Anterior cingulate cortex (tissue), 58 donors: ENCODE measurements around the gene PEAK1.
A peak's percentile ranks its signal among the peaks of the same experiment; 100 is the strongest.

Source experiments
- DNase-seq, 58 donors: peaks; one replicate each; lab custom pipeline; 2025; lab: John Stamatoyannopoulos, UW

The PEAK1 gene

DNA sequence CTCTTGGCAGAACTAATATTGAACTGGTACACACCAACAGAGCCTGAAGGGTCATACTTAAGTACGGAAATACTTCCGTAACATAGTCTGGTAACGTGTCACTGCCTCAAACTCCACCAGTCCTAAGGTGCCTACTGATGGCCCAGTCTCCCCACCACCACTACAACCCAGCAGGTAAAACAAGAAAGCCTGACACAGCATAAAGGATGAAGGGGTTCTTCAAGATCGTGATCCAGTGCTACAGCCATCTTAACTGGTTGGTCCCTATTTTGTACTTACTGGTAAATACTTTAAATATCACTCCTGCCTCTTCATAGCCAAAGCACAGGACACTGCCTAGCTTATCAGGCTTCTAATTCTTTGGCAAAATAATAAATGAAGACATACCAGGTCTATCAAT lies 46.5 kb downstream of the PEAK1 start:
- no peak for DNase-seq

GRCh38 chr15:77371850-77372563 lies 47.9 kb downstream of the PEAK1 start:
- no peak for DNase-seq

GRCh38 chr15:77370580-77370979 lies 49.3 kb downstream of the PEAK1 start:
- DNase-seq = no peak

- no peak for DNase-seq
These were observed 50.7 kb downstream of the PEAK1 start for GRCh38 chr15:77369168-77369567.

- no peak for DNase-seq
These were observed 52.3 kb downstream of the PEAK1 start for GRCh38 chr15:77367631-77368030.

DNA sequence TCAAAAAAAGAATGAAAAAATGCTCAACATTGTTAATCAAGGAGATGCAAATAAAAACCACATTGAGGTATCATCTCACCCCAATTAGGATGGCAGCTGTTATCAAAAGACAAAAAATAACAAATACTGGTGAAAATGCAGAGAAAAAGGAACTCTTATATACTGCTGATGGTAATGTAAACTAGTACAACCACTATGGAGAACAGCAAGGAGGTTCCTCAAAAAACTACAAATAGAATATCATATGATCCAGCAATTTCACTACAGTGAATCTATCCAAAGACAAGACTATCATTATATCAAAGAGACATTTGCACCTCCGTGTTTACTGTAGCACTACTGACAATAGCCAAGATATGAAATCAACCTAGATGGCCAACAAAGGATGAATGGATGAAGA lies 58.4 kb downstream of the PEAK1 start:
- DNase-seq = no peak

DNA sequence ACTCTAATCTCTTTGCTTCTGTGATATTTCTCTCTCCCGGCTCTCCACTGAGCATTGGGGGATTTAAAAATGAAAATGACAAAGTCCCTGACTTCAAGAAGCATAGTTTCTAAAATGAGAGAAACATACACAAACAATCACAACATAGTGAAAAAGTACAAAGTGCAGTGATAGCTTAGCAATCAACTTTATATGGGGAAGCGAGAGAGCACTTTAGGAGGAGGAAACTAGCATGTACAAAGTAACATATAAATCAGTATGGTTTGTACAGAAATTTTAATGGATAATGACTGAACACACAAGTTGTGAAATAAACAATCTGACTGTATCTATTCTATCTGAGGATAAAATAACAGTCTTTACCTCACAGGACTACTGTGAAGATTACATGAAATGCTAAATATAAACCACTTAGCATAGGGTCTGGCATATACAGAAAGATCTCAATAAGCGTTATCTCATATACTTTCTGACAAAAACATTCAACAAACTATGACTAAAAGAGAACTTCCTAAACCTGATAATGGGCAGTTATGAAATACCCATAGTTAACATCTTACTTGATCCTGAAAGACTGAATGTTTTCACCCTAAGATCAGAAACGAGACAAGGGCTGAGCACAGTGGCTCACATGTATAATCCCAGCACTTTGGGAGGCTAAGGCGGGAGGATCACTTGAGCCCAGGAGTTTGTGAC lies 61.2 kb downstream of the PEAK1 start:
- DNase-seq = no peak

DNA sequence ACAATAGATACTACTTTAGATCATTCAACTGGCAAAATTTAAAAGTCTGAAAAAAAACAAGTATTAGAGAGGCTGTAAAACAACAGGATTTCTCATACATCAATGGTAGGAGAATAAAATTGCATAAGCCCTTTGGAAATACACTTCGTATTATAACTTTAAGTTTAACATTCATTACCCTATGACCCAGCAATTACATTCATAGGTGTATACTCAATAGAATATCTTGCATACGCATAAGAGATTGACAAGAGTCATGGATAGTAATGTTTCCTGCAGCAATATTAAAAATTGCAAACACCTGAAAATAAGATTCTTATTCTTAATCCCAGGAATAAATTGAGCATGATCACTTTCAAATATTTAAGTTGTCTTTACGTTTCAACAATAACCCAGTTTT lies 63.6 kb downstream of the PEAK1 start:
- no peak for DNase-seq

DNA sequence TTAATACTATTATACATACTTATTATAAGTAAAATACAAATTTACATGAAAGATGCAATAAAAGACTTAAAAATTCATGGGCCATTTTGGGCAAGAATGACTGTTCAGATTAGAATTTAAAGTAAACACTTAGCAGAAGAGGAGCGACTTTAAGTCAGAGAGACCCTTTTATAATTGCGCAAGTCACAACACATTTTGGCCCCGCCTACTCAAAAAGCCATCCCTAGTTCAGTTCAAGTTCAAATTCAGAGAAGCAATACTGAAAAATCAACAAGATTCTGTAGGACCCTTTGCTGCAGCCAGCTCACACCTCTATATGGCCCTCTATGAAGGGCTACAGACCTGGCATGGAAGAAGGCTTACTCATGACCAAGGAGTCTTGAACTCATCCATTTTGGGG lies 64.6 kb downstream of the PEAK1 start:
- DNase-seq = no peak

DNA sequence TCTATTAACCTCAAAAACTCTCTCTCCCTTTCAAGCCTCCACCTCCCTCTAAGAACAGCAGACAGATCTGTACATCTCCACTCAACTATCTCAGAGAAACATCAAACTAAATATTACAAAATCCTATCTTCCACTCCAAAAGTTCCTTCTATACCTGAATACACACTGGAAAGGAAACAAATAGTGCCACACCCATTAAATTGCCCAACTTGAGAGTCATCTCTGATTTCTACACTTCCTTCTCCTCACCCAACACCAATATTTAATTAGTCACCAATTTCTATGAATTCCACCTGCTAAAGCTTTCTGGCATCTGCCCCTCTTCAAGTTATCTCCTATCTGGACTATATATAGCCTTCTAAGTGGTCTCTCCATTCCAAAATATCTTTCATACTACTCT lies 65.8 kb downstream of the PEAK1 start:
- no peak for DNase-seq

- DNase-seq = no peak
These were observed 67.0 kb downstream of the PEAK1 start for GRCh38 chr15:77352887-77353286.

DNA sequence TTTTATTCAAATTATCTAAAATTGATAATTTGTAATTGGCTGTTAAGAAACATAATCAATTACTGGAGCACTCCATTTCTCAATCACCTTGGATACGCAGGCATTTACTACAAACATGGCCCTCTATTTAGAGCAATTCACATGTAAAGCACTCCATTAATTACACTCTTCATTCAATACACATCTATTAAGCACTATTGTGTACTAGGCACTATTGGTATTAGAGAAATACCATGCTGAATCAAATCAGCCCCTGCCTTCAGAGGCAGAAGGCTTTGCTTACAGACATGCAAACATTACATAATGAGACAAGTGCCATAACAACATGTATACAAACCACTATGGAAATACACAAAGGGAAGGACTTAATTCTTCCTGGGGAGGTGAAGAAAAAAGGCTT lies 69.1 kb downstream of the PEAK1 start:
- DNase-seq = no peak

GRCh38 chr15:77349666-77350065 lies 70.2 kb downstream of the PEAK1 start:
- no peak for DNase-seq

- DNase-seq = no peak
These were observed 71.4 kb downstream of the PEAK1 start for GRCh38 chr15:77348511-77348910.

GRCh38 chr15:77347197-77347596 lies 72.7 kb downstream of the PEAK1 start:
- DNase-seq = no peak

GRCh38 chr15:77346245-77347036 lies 73.5 kb downstream of the PEAK1 start:
- no peak for DNase-seq

- no peak for DNase-seq
These were observed 77.1 kb downstream of the PEAK1 start for GRCh38 chr15:77342807-77343206.

- no peak for DNase-seq
These were observed 79.7 kb downstream of the PEAK1 start for GRCh38 chr15:77340245-77340644.

- DNase-seq = no peak
These were observed 83.9 kb downstream of the PEAK1 start for GRCh38 chr15:77336006-77336405.

GRCh38 chr15:77335298-77335697 lies 84.6 kb downstream of the PEAK1 start:
- peak in 8 of 58 donors; percentile 1 to 77 (median 8) for DNase-seq

DNA sequence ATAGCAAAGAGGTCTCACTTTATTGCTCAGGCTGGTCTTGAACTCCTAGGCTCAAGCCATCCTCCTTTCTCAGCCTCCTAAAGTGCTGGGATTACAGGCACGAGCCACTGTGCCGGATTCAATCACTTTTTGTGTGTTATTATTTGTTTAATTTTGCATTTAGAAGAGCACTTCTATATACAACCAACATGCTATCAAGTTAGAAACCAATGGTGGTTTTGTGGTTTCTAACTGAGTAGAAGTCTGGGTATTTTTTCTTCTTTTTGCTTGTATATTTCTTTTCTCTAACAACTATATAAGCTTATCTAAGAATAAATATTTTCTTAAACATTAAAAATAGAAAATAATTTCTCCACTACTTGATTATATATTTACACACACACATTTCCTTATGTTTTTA lies 86.7 kb downstream of the PEAK1 start:
- no peak for DNase-seq

- DNase-seq = no peak
These were observed 90.7 kb downstream of the PEAK1 start for GRCh38 chr15:77329202-77329601.
